Prostate gland (tissue), 2 donors: Measurements from ENCODE around the gene KHDC1L. TPM values are rescaled to one million over a fixed set of nuclear protein-coding genes. Genes with fewer than 3 reads are reported as not detected.

Source experiments
- DNase-seq: peaks from one replicate; pipeline ENCODE4 v3.0.0-alpha.2; 2019; ENCODE audit warnings: low spot score
- H3K27ac ChIP-seq, 2 donors: fragments of 200-600 bp; sonication (generic); 2 replicates each; pipeline ENCODE4 v1.5.1; 2017 to 2019
- H3K27me3 ChIP-seq: fragments of 200-600 bp; sonication (generic); replicated peaks from 2 replicates; pipeline ENCODE4 v1.5.1; 2019; ENCODE audit not compliant: insufficient read depth
- H3K36me3 ChIP-seq, 2 donors: fragments of 200-600 bp; sonication (generic); 1 replicate in 1 of 2; 2 replicates in 1 of 2; pipeline versions ENCODE4 v1.5.1 to v1.8.1; 2017 to 2019
- H3K4me1 ChIP-seq: fragments of 200-600 bp; sonication (generic); replicated peaks from 2 replicates; pipeline ENCODE4 v1.5.1; 2019
- H3K4me3 ChIP-seq, 2 donors: fragments of 200-600 bp; sonication (generic); 2 replicates each; pipeline ENCODE4 v1.5.1; 2017 to 2019
- H3K9me3 ChIP-seq: fragments of 200-600 bp; sonication (generic); 2 replicates; pipeline ENCODE4 v1.5.1; 2017
- CTCF ChIP-seq, 4 experiments: fragments of 200-600 bp in 2 of 4; fragments of 450-650 bp in 2 of 4; sonication (generic) in 2 of 4; IDR thresholded peaks; 1 replicate in 3 of 4; 2 replicates in 1 of 4; pipeline ENCODE4 v1.5.1; 2016 to 2019; ENCODE audit warnings: antibody characterized with exemption in 4 of 4, mild to moderate bottlenecking in 2 of 4, moderate library complexity in 2 of 4
- POLR2A ChIP-seq: fragments of 450-650 bp; IDR thresholded peaks from one replicate; pipeline ENCODE4 v1.6.1; 2016; ENCODE audit warnings: antibody characterized with exemption, mild to moderate bottlenecking
- POLR2AphosphoS5 ChIP-seq: sonication (generic); formaldehyde crosslinking; IDR thresholded peaks from one replicate; pipeline ENCODE4 v1.6.1; 2017; ENCODE audit warnings: antibody characterized with exemption
- WGBS: methylation state at CpG from one replicate; pipeline ENCODE4 v1.1.5; 2018; 5-methylcytosine and 5-hydroxymethylcytosine counted together
- intact Hi-C: fragments of 100-400 bp; cut with DNase I; formaldehyde crosslinking; loops from one replicate; pipeline ENCODE4 v1.14.2; 2022
- total RNA-seq, 2 donors: library from RNA; depleted of rRNA; stranded (reverse); fragments of >200 nt; gene quantifications; one replicate each; pipeline ENCODE4 v1.1.0, GENCODE V29; 2016

KHDC1L gene
- total RNA-seq, 2 donors from 2014 or later = 4.7 TPM; not detected in 1

- WGBS = 82% methylated on average over 3 of the region's 3 CpGs
- H3K9me3 ChIP-seq = no peaks in the 10 kb centered on the region
Observed at GRCh38 chr6:73227606-73228255, 2.4 kb upstream of the KHDC1L start.

GRCh38 chr6:73216859-73217258 is 8.4 kb downstream of the KHDC1L start:
- DNase-seq = no peak
- WGBS = 87% methylated on average over 2 of the region's 2 CpGs
- no peaks in the 10 kb centered on the region for H3K36me3 ChIP-seq
- H3K4me3 ChIP-seq = no peak overlapping the region
- intact Hi-C loops = no loop called here
- TF ChIP-seq POLR2AphosphoS5 (no peak), CTCF (IDR thresholded peaks at IDR 0.05) (no peak), POLR2A (no peak)
- no peaks in the 10 kb centered on the region for H3K4me1 ChIP-seq
- no peaks in the 10 kb centered on the region for H3K27me3 ChIP-seq
- no peak overlapping the region for H3K27ac ChIP-seq
- no peaks in the 10 kb centered on the region for H3K9me3 ChIP-seq

More at GRCh38 chr6:73227606-73228255, 2.4 kb upstream of the KHDC1L start:
- no peak overlapping the region for H3K4me3 ChIP-seq
- no peak for TF ChIP-seq POLR2A
- no peak for TF ChIP-seq CTCF (IDR thresholded peaks at IDR 0.05)
- no peak for TF ChIP-seq POLR2AphosphoS5
- H3K36me3 ChIP-seq = no peaks in the 10 kb centered on the region
- H3K4me1 ChIP-seq = no peaks in the 10 kb centered on the region
- no peaks in the 10 kb centered on the region for H3K27me3 ChIP-seq
- H3K27ac ChIP-seq = no peak overlapping the region
- no peak for DNase-seq
- intact Hi-C loops = no loop called here

DNA sequence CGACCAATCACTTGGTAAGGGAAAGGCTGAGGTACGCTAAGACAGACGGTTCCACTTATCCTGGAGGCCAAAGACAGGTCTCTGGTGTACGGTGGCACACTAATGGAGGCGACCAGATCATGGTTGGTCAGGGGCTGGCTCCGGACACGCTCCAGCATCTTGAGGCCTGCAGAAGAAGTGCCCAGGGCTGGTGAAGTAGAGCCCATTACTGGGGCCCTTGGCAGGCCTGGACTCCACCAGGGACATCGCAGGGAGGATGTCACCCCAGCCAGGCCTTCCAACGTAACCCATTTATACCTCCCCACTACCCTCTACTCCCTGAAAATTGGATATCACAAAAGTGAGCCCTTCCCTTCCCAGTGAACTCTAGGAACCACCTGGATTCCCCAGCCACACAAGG is 16.2 kb downstream of the KHDC1L start:
- Histone ChIP-seq H3K27ac (no peak overlapping the region), H3K4me3 (no peak overlapping the region), H3K36me3 (no peaks in the 10 kb centered on the region), H3K4me1 (no peaks in the 10 kb centered on the region), H3K27me3 (no peaks in the 10 kb centered on the region), H3K9me3 (no peaks in the 10 kb centered on the region)
- 62% methylated on average over 9 of the region's 9 CpGs for WGBS
- DNase-seq = no peak
- no peak for TF ChIP-seq POLR2AphosphoS5
- no peak for TF ChIP-seq CTCF (IDR thresholded peaks at IDR 0.05)
- TF ChIP-seq POLR2A = no peak
- intact Hi-C loops = no loop called here

- no peaks in the 10 kb centered on the region for H3K9me3 ChIP-seq
- no peak for TF ChIP-seq CTCF (IDR thresholded peaks at IDR 0.05)
- TF ChIP-seq POLR2AphosphoS5 = no peak
- no peak for TF ChIP-seq POLR2A
- H3K36me3 ChIP-seq = no peaks in the 10 kb centered on the region
- no peak overlapping the region for H3K4me3 ChIP-seq
- H3K27me3 ChIP-seq = no peaks in the 10 kb centered on the region
- H3K27ac ChIP-seq = no peak overlapping the region
- no peak for DNase-seq
- 86% methylated on average over 3 of the region's 3 CpGs for WGBS
- H3K4me1 ChIP-seq = no peaks in the 10 kb centered on the region
- intact Hi-C loops = no loop called here
Observed at GRCh38 chr6:73207221-73207837, 18.0 kb downstream of the KHDC1L start.

GRCh38 chr6:73204252-73204651 is 21.0 kb downstream of the KHDC1L start:
- DNase-seq = no peak
- H3K36me3 ChIP-seq = no peaks in the 10 kb centered on the region
- 69% methylated on average over 4 of the region's 4 CpGs for WGBS
- no peak overlapping the region for H3K27ac ChIP-seq
- H3K27me3 ChIP-seq = no peaks in the 10 kb centered on the region
- no peaks in the 10 kb centered on the region for H3K4me1 ChIP-seq
- H3K4me3 ChIP-seq = no peak overlapping the region
- TF ChIP-seq POLR2A = no peak
- intact Hi-C loops = no loop called here
- no peaks in the 10 kb centered on the region for H3K9me3 ChIP-seq
